SK-N-SH treated with all-trans-retinoic acid at 6 μM for 48 hours (cell line): Measurements from ENCODE around the gene ROBO2.

Experiments used
- ATAC-seq: fragments of 200-7000 bp; cut with Tn5 transposase; 3 replicates; pipeline ENCODE4 v1.9.1; 2020; ENCODE audit warnings: mild to moderate bottlenecking, moderate library complexity
- ARNTL ChIP-seq: fragments of 450-650 bp; formaldehyde crosslinking; IDR thresholded peaks from 2 replicates; pipeline ENCODE4 v1.5.0; 2020; ENCODE audit warnings: low read depth, mild to moderate bottlenecking, moderate library complexity, borderline replicate concordance
- BACH2 ChIP-seq: fragments of 250-450 bp; sonication (Bioruptor Pico); IDR thresholded peaks from 2 replicates; pipeline ENCODE4 v1.9.0; 2021; ENCODE audit warnings: mild to moderate bottlenecking, borderline replicate concordance
- CREB5 ChIP-seq: fragments of 250-450 bp; sonication (Bioruptor Pico); IDR thresholded peaks from 2 replicates; pipeline ENCODE4 v1.5.1; 2020; ENCODE audit warnings: low read depth, mild to moderate bottlenecking, moderate library complexity
- CSDC2 ChIP-seq: fragments of 250-450 bp; sonication (Bioruptor Pico); IDR thresholded peaks from 2 replicates; pipeline ENCODE4 v1.5.0; 2020; ENCODE audit warnings: mild to moderate bottlenecking, moderate library complexity
- CSRNP3 ChIP-seq: fragments of 250-450 bp; sonication (Bioruptor Pico); IDR thresholded peaks from 2 replicates; pipeline ENCODE4 v1.5.1; 2021; ENCODE audit warnings: mild to moderate bottlenecking, moderate library complexity
- GLIS3 ChIP-seq: fragments of 250-450 bp; sonication (Bioruptor Pico); IDR thresholded peaks from 2 replicates; pipeline ENCODE4 v1.5.0; 2020; ENCODE audit warnings: mild to moderate bottlenecking, moderate library complexity
- ISL1 ChIP-seq: fragments of 250-450 bp; sonication (Bioruptor Pico); IDR thresholded peaks from 2 replicates; pipeline ENCODE4 v2.1.2; 2022; ENCODE audit warnings: mild to moderate bottlenecking, moderate library complexity
- OSR1 ChIP-seq: fragments of 250-450 bp; sonication (Bioruptor Pico); IDR thresholded peaks from 2 replicates; pipeline ENCODE4 v1.8.0; 2022; ENCODE audit warnings: moderate library complexity, mild to moderate bottlenecking, inconsistent platforms
- PATZ1 ChIP-seq: fragments of 250-450 bp; sonication (Bioruptor Pico); IDR thresholded peaks from 2 replicates; pipeline ENCODE4 v1.8.0; 2020; ENCODE audit warnings: mild to moderate bottlenecking, moderate library complexity, borderline replicate concordance
- POU6F1 ChIP-seq: fragments of 250-450 bp; sonication (Bioruptor Pico); IDR thresholded peaks from 2 replicates; pipeline ENCODE4 v1.8.0; 2021; ENCODE audit warnings: low read depth, mild to moderate bottlenecking, moderate library complexity, borderline replicate concordance
- PPARA ChIP-seq: fragments of 250-450 bp; sonication (Bioruptor Pico); IDR thresholded peaks from 2 replicates; pipeline ENCODE4 v1.5.0; 2020; ENCODE audit warnings: mild to moderate bottlenecking, borderline replicate concordance
- RARB ChIP-seq: fragments of 250-450 bp; sonication (Bioruptor Pico); IDR thresholded peaks from 2 replicates; pipeline ENCODE4 v1.8.0; 2021; ENCODE audit warnings: mild to moderate bottlenecking, moderate library complexity
- SNAI2 ChIP-seq: fragments of 250-450 bp; sonication (Bioruptor Pico); IDR thresholded peaks from 2 replicates; pipeline ENCODE4 v1.5.0; 2020; ENCODE audit warnings: mild to moderate bottlenecking, moderate library complexity
- TCF4 ChIP-seq: fragments of 250-450 bp; sonication (Bioruptor Pico); IDR thresholded peaks from 2 replicates; pipeline ENCODE4 v1.8.0; 2021; ENCODE audit warnings: mild to moderate bottlenecking, moderate library complexity, borderline replicate concordance
- TOX ChIP-seq: fragments of 250-450 bp; sonication (Bioruptor Pico); IDR thresholded peaks from 2 replicates; pipeline ENCODE4 v1.8.0; 2021; ENCODE audit warnings: mild to moderate bottlenecking, moderate library complexity, borderline replicate concordance
- TSHZ2 ChIP-seq: fragments of 250-450 bp; sonication (Bioruptor Pico); IDR thresholded peaks from 2 replicates; pipeline ENCODE4 v1.5.0; 2020; ENCODE audit warnings: mild to moderate bottlenecking, moderate library complexity
- ZFP30 ChIP-seq: fragments of 450-650 bp; formaldehyde crosslinking; IDR thresholded peaks from 2 replicates; pipeline ENCODE4 v1.5.0; 2022; ENCODE audit warnings: mild to moderate bottlenecking, moderate library complexity
- ZNF70 ChIP-seq: fragments of 450-650 bp; formaldehyde crosslinking; IDR thresholded peaks from 2 replicates; pipeline ENCODE4 v1.5.0; 2020; ENCODE audit warnings: mild to moderate bottlenecking, moderate library complexity
- ZNF8 ChIP-seq: fragments of 450-650 bp; formaldehyde crosslinking; IDR thresholded peaks from 2 replicates; pipeline ENCODE4 v1.5.0; 2020; ENCODE audit warnings: mild to moderate bottlenecking, moderate library complexity

Gene ROBO2

GRCh38 chr3:77283108-77283507 is 243.2 kb downstream of the ROBO2 start (continued):
- TF ChIP-seq CSRNP3 (CRISPR knock-in tag) (no peak), ZNF70 (no peak), ISL1 (no peak)

- no peak for ATAC-seq
These were observed 248.4 kb downstream of the ROBO2 start for GRCh38 chr3:77288348-77288747.

GRCh38 chr3:77296527-77296926 is 256.6 kb downstream of the ROBO2 start:
- no peak for TF ChIP-seq ZFP30 (CRISPR knock-in tag)
- no peak for TF ChIP-seq CREB5 (CRISPR knock-in tag)
- TF ChIP-seq TCF4 (CRISPR knock-in tag), result no peak
- no peak for TF ChIP-seq RARB (CRISPR knock-in tag)
- no peak for TF ChIP-seq POU6F1 (CRISPR knock-in tag)
- no peak for TF ChIP-seq TSHZ2 (CRISPR knock-in tag)
- TF ChIP-seq ISL1, result no peak
- no peak for TF ChIP-seq GLIS3
- no peak for TF ChIP-seq ZNF70
- TF ChIP-seq ARNTL (CRISPR knock-in tag), result no peak
- no peak for TF ChIP-seq SNAI2 (CRISPR knock-in tag)
- TF ChIP-seq CSDC2 (CRISPR knock-in tag), result no peak
- TF ChIP-seq, all 23 proteins: peak for 0
- no peak for ATAC-seq

More at GRCh38 chr3:77288348-77288747, 248.4 kb downstream of the ROBO2 start:
- no peak for TF ChIP-seq PPARA (CRISPR knock-in tag)
- TF ChIP-seq ZFP30 (CRISPR knock-in tag), result no peak
- no peak for TF ChIP-seq BACH2
- TF ChIP-seq ZNF8 (CRISPR knock-in tag), result no peak
- no peak for TF ChIP-seq OSR1 (CRISPR knock-in tag)
- TF ChIP-seq CSDC2 (CRISPR knock-in tag), result no peak
- no peak for TF ChIP-seq TOX
- no peak for TF ChIP-seq POU6F1 (CRISPR knock-in tag)
- TF ChIP-seq CREB5 (CRISPR knock-in tag), result no peak
- TF ChIP-seq RARB (CRISPR knock-in tag), result no peak
- TF ChIP-seq PATZ1 (CRISPR knock-in tag), result no peak
- TF ChIP-seq ISL1, result no peak
- TF ChIP-seq, all 23 proteins: peak for 0
